Medulla oblongata (tissue), 1 donor: ENCODE data around the gene SLC7A11.
A peak's percentile ranks its signal among the peaks of the same experiment; 100 is the strongest.

Experiments
- DNase-seq: peaks from one replicate; pipeline ENCODE4 v3.0.0-alpha.2; 2015; ENCODE audit errors: extremely low spot score

SLC7A11 gene

DNA sequence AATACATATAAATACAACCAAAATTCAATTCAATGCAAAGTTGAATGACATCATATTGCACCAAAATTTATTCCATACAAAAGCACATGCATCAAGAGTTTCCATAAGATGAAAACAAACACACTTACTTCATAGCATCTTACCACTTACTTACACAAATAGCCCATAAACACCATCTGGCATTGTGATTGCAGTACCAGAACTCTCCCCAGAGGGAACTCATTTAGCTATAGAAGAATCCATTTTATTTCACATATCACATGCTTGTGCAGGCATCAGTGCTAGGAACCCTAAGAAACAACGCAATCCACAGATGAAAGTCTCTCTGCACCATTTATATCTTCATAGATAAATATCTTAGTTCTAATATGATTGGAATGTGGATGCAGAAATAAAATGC lies 77.9 kb downstream of the SLC7A11 start:
- no peak for DNase-seq

DNA sequence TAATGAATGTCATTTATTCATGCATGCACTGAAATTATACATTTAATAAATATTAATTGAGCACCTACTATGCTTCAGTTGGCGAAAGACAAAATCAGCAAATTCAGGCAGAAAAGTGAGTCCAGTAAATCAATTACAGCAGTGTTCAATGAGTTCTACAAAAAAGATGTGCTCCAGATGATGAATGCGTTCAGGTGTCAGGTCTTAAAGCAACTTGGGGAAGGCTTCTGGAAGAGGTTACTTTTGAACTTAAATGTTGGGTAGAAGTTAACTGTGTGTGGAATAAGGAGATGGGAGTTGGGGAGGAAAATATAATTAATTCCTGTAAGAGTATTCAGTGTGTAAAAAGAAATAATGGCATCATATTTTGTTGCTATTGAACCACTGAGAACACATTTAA lies 79.0 kb downstream of the SLC7A11 start:
- no peak for DNase-seq

DNA sequence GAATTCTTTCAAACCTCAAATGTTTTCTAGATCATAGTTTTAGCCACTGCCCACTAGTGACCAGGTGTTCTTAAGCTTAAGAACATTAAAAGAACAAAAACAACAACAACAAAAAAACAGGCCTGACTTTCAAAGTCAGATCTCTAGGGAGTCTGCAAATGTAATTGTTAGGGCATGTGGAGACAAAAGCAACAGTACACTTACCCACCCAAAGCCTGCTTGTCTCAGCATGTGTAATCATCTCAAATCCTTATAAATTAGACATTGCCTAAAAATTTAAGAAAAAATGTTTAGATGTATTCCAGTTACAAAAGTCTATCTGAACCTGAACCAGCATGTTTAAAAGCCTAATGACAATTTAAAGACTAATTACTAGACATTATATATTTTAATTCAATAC lies 79.9 kb downstream of the SLC7A11 start:
- no peak for DNase-seq

DNA sequence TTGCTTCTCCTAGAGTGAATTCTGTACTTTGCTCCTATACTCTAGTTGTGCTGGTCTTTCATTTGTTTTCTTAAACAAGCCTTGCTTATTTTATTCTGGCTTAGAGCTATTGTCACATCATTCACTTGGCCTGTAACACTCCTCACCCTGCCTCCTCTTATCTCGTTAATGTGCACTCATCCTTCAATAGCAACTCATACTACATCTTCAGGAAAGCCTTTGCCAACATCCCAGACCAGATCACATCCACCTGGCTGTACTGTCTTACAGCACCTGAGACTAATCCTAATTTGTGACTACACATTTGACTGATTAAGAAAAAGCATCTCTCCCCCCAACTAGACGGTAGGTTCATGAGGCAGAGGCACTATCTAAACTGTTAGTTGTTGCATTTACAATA lies 80.8 kb downstream of the SLC7A11 start:
- no peak for DNase-seq

DNA sequence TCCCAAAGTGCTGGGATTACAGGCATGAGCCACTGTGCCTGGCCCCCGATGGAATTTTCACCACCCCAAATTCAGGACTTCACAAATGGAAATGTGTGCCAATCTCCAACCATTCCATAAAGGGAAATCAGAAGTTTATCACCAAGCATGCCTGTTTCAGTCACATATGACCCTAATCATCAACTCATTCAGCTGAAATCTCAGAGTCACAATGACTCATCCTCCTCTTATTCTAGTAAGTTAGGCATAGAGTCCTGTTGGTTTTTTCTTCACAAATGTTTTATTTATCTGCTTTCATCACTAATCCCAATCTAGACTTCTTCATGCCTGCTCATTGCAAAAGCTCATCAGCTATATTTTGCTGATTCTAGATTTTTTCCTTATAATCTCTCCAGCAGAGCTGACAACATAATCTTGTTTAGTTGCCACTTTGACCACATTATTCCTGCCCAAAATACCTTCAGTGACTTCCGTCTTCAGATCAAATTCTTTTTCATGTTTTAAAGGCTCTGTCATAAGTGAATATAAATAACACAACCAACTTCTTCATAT lies 83.3 kb downstream of the SLC7A11 start:
- no peak for DNase-seq

DNA sequence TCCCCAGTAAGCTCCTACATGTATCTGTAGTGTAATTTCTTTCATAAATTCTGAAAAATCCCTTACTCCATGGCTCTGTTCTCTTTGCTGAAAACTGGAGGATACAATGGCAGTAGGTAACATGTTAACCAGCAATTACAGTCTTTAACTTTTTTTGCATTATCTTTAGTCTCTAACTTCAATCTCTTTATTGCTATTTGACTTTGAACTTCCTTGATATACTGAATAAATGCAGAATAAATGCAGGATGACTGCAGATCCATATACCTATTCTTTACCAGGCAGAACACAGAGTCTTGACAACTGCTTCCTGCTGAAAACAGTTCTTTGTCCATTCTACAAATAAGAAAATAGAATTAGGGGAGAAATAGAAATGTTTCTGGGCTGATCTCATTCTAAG lies 101.3 kb downstream of the SLC7A11 start:
- no peak for DNase-seq

DNA sequence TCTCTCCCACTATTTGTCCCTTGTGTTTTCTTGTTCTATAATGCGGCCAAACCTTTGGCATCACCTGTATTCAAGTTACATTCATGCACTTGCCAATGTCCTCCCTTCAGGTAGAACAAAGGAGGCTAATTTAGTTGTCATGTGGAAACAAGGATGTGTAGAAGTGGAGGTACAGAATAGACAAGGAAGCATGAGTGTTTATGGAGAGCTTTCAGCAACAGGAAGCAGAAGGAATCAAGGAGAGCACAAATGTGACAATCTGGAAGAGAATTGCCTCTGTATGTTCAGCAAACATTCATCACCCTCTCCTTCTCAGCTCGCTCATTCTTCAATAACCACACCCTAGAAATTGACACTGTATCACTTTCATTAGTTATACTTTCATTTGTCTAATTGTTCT lies 103.4 kb downstream of the SLC7A11 start:
- no peak for DNase-seq

DNA sequence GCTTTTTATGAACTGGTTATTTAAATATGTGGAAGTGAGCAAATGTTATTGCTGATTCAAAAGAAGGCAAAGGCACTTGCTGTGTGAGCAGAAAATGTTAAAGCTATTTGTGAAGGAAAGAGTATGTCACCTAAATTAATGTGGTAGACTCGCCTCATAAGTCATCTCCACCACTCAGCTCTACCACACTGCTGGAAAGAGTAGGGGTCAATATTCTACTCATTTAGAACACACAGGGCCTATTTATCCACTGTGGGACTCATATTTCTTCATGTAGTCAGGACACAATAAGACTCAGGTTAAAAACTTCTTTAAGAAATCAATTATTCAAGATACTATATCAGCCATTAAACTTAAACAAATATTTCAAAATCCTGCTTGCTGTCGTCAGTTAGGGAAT lies 106.5 kb downstream of the SLC7A11 start:
- no peak for DNase-seq

DNA sequence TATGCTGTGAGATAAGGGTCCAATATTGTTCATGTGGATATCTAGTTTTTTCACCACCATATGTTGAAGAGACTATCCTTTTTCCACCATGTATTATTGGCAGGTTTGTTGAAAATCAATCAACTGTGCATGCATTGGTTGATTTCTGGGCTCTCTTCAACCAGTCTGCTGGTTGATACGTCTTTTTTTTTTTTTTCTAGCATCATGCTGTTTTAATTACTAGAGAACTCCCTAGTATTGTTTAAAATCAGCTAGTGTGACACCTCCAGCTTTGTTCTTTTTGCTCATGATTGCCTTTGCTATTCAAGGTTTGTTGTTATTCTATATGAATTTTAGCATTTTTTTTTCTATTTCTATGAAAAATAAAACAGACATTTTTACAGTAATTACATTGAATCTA lies 123.9 kb downstream of the SLC7A11 start:
- DNase-seq = no peak

DNA sequence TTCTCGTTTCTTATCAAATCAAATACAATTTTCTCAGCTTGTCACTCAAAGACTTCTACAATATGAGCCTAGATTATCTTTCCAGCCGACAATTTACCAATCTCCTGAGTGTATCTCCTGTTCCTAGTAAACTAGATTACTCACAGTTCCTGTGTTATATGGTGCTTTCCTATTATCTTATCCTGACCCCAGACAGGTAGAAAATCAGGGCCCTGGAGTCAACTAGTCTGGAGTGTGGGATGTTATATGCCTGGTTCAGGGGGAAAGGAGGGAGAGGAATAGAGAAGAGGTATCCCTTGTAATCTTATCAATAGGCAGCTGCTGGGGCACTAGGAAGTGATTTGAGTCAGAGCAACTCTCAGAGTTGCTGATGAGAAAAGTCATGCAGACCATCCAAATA lies 127.1 kb downstream of the SLC7A11 start:
- DNase-seq = no peak

DNA sequence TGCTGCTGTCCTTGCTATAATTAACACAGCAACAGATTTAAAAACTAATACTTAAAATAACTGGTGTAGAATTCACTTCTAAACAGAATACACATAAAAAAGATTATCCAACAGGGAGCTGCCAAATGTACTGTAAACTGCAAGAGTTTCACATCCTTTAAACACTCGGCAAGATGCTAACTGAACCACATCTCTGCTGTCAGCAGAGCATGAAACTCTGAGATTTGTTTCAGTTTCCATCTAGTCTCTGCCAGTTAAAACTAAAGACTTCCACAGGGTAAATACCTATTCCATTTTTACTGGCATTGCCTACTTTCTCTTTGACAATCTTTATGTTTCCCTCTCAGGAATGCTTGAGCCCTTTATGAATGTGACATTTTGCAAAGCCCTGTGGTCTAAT lies 127.7 kb downstream of the SLC7A11 start:
- DNase-seq = peak; percentile 25
